Stimulated activated CD8-positive, alpha-beta memory T cell treated with anti-CD3 and anti-CD28 coated beads, Interleukin-4, amount 100 ng/mL, for 24 hours (primary cell): ENCODE results near the gene PIGQ.
A peak's percentile ranks its signal among the peaks of the same experiment; 100 is the strongest.

Experiments used
- DNase-seq: peaks from one replicate; pipeline ENCODE4 v3.0.0-alpha.2; 2020; ENCODE audit warnings: low read depth

The PIGQ gene

GRCh38 chr16:606656-607307 is 37.0 kb downstream of the PIGQ start:
- no peak for DNase-seq

GRCh38 chr16:608019-608418 is 38.3 kb downstream of the PIGQ start:
- no peak for DNase-seq

DNA sequence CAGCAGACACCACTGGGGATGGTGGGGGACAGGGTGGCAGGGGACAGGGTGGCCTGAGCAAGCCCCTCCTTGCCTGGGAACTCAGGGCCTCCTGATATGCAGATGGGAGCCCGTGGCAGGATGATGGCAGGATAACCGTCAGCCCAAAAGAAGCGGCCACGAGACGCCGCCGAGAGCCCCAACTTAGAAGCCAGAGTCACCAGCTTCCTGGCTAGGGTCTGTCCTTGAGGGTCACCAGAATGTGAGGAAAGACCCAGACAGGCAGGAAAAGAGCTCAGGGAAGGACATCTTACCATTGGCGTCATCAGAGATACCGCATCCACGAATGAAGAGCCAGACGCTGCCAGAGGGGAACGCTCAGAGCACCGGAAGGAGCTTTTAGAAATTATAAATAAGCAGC is 39.5 kb downstream of the PIGQ start:
- DNase-seq: no peak

- DNase-seq: no peak
Observed at GRCh38 chr16:609984-610383, 40.2 kb downstream of the PIGQ start.

GRCh38 chr16:610513-611381 is 41.0 kb downstream of the PIGQ start:
- DNase-seq: peak; percentile 55

DNA sequence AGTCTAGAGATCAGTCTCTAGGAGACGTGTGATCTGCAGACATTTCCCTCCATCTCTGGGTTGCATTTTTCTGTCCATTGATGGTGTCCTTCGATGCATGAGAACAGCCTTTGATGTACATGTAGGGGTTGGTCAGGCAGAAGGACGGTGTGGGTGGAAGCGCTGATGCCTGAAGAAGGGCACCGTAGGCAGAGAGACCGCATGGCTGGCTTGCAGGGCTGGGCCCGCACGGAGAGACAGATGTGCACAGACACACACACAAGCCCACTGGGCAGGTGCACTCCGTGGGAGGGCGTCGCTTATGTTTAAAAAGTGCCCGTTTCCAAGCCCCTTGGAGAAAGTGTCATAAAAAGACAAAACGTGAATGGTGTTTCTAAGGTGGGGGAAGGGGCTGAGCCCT is 45.4 kb downstream of the PIGQ start:
- no peak for DNase-seq

GRCh38 chr16:616733-617586 is 47.2 kb downstream of the PIGQ start:
- DNase-seq: no peak

GRCh38 chr16:617855-618254 is 48.1 kb downstream of the PIGQ start:
- no peak for DNase-seq

DNA sequence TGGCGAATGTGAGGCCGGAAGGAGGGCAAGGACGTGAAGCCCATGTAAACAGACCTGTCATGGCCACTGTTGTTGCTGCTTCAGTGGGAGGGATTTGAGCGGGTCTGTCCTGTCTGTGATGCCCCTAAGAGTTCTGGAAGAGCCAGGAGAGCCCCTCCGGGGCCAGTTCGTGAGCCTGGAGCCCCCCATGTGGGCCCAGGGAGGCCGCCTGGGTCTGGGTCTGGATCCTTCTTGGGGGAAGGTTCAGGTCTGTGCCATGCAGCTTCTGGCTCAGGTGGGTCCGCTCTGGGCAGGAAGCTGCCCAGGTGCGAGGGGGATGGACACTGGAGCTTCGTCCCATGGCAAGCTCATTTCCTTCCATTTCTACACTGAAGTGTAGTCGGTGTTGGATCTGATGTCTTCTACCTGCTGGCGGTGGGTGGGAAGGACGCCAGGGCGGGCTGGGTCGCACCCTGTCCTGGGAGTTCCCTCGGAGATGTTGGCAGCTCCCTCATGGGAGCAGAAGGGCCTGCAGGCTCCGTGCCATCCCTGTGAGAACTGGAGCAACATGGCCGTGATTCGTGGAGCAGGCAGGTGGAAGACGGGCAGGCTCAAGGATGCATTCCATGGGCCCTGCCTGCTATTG is 49.8 kb downstream of the PIGQ start:
- no peak for DNase-seq

- no peak for DNase-seq
Observed at GRCh38 chr16:620700-621525, 51.1 kb downstream of the PIGQ start.

GRCh38 chr16:621526-622105 is 51.8 kb downstream of the PIGQ start:
- DNase-seq: no peak

- no peak for DNase-seq
Observed at GRCh38 chr16:622920-623280, 53.1 kb downstream of the PIGQ start.

DNA sequence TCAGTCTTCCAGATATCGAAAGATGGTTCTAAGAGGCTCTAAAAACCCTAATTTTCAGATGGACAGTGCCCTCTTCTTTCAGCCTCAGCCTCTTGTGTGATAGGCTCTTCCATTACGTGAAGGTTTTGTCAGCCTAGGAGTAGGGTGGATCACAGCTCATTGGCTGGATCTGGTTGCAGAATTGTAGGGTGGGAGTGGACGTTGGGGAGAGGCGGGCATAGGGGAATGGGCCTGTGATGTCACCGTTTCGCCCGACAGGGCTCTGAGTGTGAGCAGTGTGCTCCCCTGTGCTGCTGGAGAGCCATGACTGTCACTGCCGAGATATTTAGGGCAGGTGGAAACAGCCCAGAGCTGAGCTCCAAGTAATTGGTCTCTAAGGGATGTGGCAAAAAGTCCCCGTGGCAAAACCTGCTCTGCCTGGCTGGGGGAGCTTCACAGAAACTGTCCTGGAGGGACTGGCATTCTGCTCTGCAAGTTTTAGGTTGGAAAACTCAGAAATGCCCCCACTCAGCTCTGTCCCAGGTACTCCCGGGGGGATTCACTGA is 54.8 kb downstream of the PIGQ start:
- no peak for DNase-seq

- no peak for DNase-seq
Observed at GRCh38 chr16:625117-625976, 55.6 kb downstream of the PIGQ start.

GRCh38 chr16:625977-626765 is 56.4 kb downstream of the PIGQ start:
- DNase-seq: no peak

DNA sequence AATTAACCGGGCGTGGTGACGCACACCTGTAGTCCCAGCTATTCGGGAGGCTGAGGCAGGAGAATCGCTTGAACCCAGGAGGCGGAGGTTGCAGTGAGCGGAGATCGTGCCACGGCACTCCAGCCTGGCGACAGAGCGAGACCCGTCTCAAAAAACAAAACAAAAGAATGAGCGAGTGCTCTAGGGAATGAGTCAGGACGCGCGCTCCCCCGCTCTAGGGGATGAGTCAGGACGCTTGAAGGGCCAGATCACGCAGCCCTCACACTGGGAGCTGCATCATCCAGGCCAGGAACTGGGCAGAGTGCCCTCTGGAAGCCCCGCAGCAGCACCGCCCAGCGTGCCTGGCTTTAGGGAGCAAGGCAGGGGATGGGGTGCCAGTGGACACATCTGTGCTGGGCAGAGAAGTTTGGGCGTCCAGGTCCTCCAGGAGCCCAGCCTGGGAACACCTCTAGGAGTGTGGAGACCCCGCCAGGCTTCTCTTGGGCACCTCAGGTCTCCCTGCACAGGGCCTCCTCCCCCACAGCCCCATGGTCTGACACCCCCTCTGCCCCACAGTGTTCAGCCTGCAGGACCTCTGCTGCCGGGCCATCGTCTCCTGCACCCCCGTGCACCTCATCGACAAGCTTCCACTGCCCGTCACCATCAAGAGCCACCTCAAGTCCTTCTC is 57.2 kb downstream of the PIGQ start:
- no peak for DNase-seq

DNA sequence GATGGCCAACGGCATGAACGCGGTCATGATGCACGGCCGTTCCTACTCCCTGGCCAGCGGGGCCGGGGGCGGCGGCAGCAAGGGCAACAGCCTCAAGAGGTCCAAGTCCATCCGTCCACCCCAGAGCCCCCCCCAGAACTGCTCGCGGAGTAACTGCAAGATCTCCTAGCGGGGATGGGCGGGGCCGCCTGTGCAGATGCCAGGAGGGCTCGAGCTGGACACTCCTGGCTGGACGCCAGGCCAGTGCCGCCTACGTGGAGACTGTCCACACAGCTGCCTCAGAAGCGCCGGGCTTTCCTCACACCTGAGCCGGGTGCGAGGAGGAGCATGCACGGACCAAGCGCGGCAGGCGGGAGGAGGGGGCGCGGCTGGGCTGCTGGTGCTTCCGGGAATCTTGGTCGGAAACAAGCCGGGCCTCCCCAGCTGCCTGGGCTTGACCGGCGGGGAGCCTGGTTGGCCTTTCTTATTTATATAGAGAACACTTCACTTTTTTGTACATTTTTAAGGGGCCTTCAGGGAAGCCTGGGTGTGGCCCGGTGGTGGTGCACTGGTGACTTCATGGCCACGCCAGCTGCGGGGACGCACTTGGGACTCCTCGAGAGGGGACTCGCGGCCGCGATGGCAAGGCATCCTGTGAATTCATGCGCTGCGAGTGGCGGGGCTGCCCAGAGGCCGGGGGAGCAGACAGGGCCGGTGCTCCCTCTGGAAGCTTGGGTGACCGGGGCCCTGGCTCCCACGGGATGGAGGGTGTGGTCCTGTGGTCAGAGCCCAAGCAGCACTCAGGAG is 57.9 kb downstream of the PIGQ start:
- no peak for DNase-seq
